ENCODE measurements around the gene MEPE.
"Not testable (repeated sequence)": the region's sequence is repeated elsewhere in the genome, so short reads cannot be mapped to it uniquely, and the experiment has no call there.

Gene MEPE

DNA sequence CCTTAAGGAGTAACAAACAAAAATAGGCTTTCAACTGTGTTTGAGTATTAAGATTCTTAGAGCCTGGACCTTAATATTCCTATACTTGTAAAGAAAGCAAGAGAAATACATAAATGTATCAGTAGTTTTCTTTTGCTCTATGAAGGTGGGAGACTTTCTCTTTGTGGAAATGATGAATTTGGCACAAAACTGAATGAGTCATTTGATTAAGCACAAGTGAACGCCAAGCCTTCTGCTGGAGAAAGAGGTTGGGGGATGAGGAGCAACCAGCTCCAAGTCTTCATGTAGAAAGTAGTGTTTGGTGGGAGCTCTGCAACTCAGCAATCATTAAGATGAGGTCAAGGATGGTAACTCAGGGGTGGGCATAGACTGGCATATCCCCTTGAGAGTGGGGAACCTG, 49.6 kb downstream of the MEPE start:
- no peak overlapping the region for H3K27ac ChIP-seq
- H3K9me3 ChIP-seq = no peaks in the 10 kb centered on the region
- no peak for DNase-seq
- H3K36me3 ChIP-seq = no peaks in the 10 kb centered on the region
- H3K4me1 ChIP-seq = no peaks in the 10 kb centered on the region
- TF ChIP-seq, protein P1, sequence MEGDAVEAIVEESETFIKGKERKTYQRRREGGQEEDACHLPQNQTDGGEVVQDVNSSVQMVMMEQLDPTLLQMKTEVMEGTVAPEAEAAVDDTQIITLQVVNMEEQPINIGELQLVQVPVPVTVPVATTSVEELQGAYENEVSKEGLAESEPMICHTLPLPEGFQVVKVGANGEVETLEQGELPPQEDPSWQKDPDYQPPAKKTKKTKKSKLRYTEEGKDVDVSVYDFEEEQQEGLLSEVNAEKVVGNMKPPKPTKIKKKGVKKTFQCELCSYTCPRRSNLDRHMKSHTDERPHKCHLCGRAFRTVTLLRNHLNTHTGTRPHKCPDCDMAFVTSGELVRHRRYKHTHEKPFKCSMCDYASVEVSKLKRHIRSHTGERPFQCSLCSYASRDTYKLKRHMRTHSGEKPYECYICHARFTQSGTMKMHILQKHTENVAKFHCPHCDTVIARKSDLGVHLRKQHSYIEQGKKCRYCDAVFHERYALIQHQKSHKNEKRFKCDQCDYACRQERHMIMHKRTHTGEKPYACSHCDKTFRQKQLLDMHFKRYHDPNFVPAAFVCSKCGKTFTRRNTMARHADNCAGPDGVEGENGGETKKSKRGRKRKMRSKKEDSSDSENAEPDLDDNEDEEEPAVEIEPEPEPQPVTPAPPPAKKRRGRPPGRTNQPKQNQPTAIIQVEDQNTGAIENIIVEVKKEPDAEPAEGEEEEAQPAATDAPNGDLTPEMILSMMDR (IDR thresholded peaks at IDR 0.05) = no peak
- no peaks in the 10 kb centered on the region for H3K27me3 ChIP-seq
- no peak overlapping the region for H3K4me3 ChIP-seq
- intact Hi-C loops (cut with DNase I; ENCODE audit: low total_unique reads) = no loop called here

DNA sequence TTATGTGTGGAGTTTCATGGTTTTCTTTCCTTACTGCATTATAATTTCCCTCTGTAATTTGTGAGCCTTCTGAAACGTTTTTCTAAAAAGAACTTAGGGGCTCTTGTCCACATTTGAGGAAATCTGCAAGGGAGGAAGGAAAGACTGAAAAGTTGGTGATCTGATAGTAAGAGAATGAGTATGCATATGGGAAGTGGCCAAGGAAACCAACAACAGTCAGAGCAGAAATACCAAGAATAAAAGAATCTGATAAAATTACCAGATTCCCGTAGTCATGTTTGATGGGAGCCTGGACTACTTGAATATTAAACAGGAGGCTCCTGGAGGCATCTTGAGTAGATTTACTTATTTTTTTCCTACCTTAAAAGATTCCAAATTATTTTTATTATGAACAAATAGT, 50.1 kb downstream of the MEPE start:
- intact Hi-C loops (cut with DNase I; ENCODE audit: low total_unique reads) = no loop called here
- H3K27ac ChIP-seq = no peak overlapping the region
- H3K27me3 ChIP-seq = no peaks in the 10 kb centered on the region
- no peaks in the 10 kb centered on the region for H3K4me1 ChIP-seq
- H3K36me3 ChIP-seq = no peaks in the 10 kb centered on the region
- no peak for DNase-seq
- TF ChIP-seq, protein P1 (IDR thresholded peaks at IDR 0.05) = no peak
- no peak overlapping the region for H3K4me3 ChIP-seq
- H3K9me3 ChIP-seq = no peaks in the 10 kb centered on the region

DNA sequence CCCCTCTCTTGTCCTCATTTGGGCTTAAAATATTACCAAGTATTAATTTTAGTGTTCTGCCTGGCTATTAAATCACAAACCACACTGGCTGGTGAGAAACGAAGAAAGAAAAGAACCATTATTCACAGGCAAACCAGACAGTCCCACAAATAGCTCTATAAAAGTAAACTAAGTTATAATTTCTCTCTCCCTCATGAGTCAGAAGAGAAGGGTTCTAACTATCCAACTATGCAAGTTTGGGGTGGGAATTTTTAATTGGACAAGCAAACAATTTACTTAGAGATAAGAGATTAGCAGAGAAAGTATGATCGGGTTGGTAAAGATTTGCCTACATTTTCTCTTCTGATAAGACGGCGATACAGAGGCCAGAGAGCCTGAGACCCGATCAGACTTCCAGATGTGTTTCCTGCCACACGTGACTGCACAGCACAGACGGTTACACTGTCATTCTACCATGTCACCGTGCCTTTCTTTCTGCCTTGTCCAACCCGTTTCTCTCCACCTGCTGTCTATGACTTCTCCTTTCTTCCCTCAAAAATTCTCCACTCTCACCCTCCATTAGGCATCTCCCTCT, 52.3 kb downstream of the MEPE start:
- Histone ChIP-seq H3K4me1 (no peaks in the 10 kb centered on the region), H3K4me3 (no peak overlapping the region), H3K9me3 (no peaks in the 10 kb centered on the region), H3K36me3 (no peaks in the 10 kb centered on the region), H3K27ac (no peak overlapping the region), H3K27me3 (no peaks in the 10 kb centered on the region)
- intact Hi-C loops (cut with DNase I; ENCODE audit: low total_unique reads) = no loop called here
- TF ChIP-seq, protein P1 (IDR thresholded peaks at IDR 0.05) = no peak
- DNase-seq = no peak

DNA sequence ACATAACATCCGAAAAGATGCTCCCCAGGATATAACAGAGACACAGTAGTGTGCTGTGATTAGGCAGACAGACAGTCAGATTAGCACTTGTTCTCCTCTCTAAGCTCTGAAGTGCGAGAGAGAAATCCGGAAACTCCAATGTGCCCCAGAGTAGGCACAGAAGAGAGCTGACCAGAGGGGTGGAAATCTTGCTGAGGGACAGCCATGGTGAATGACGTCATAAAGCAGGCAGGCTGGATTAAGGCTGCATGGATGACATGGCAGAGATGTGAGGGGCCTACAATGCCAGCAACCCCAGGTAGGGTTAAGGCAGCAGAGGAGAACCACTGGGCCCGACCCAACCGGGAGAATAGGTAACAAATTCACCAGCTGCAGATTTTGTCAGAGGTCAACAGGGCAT, 53.3 kb downstream of the MEPE start:
- no peaks in the 10 kb centered on the region for H3K36me3 ChIP-seq
- H3K27me3 ChIP-seq = no peaks in the 10 kb centered on the region
- DNase-seq = no peak
- H3K9me3 ChIP-seq = no peaks in the 10 kb centered on the region
- H3K27ac ChIP-seq = no peak overlapping the region
- TF ChIP-seq, protein P1 (IDR thresholded peaks at IDR 0.05) = no peak
- intact Hi-C loops (cut with DNase I; ENCODE audit: low total_unique reads) = no loop called here
- no peak overlapping the region for H3K4me3 ChIP-seq
- no peaks in the 10 kb centered on the region for H3K4me1 ChIP-seq

DNA sequence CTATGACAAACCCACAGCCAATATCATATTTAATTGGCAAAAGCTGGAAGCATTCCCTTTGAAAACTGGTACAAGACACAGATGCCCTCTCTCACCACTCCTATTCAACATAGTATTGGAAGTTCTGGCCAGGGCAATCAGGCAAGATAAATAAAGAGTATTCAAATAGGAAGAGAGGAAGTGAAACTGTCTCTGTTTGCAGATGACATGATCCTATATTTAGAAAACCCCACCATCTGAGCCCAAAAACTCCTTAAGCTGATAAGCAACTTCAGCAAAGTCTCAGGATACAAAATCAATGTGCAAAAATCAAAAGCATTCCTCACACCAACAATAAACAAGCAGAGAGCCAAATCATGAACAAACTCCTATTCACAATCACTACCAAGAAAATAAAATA, 58.0 kb downstream of the MEPE start:
- H3K4me1 ChIP-seq; H3K27ac ChIP-seq; H3K9me3 ChIP-seq; H3K27me3 ChIP-seq; H3K36me3 ChIP-seq; H3K4me3 ChIP-seq; intact Hi-C loops (cut with DNase I; ENCODE audit: low total_unique reads); DNase-seq: not testable (repeated sequence)

DNA sequence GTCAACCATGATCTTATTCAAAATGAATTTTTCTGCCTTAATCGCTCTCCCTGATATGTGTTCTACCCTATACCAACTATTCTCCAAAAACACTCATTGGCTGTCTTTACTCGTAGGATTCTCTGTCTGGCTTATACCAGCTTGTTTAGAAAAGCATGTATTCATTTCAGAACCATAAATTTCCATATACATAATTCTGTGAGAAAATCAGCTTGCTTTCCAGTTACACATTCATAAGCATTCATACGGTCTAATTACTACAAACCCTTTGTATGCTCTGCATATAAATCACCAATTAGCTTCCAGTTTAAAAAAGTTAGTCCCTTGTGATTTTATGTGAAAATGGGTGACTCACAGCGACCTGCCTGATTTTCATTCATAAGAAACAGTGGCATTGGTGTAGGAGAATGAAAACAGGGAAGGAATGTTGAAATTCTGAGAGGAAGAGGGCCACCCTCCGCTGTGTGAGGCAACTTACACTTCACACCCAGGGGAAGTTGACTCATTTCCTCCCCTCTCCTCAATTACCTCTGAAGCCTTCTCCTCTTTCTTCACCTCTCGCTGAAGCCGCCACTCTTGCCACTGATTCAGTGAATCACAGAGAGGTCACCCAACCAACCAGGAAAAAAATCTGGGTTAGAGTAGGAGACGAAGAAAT, 63.3 kb downstream of the MEPE start:
- Histone ChIP-seq H3K4me1 (no peaks in the 10 kb centered on the region), H3K36me3 (no peaks in the 10 kb centered on the region), H3K27me3 (no peaks in the 10 kb centered on the region), H3K4me3 (no peak overlapping the region), H3K9me3 (no peaks in the 10 kb centered on the region), H3K27ac (no peak overlapping the region)
- TF ChIP-seq, protein P1 (IDR thresholded peaks at IDR 0.05) = no peak
- peak in 1 of 2 donors; percentile 54 for DNase-seq
- intact Hi-C loops (cut with DNase I; ENCODE audit: low total_unique reads) = no loop called here

All from tibial artery (tissue), 4 donors.